Chondrocyte (in vitro differentiated cells): ENCODE measurements around the gene SEPTIN12. TPM values are rescaled to one million over a fixed set of nuclear protein-coding genes. Genes with fewer than 3 reads are reported as not detected.

ENCODE experiments used
- DNase-seq: peaks from one replicate; pipeline ENCODE4 v3.0.0; 2021; ENCODE audit warnings: mixed read lengths, low spot score
- H3K27ac Mint-ChIP-seq: one replicate; pipeline ENCODE4 v1.8.0; 2021; ENCODE audit warnings: mild to moderate bottlenecking, moderate library complexity, mixed read lengths; ENCODE audit not compliant: unreplicated experiment
- H3K27me3 Mint-ChIP-seq: 2 replicates; pipeline ENCODE4 v1.8.0; 2021; ENCODE audit warnings: low read depth, mixed read lengths
- H3K36me3 Mint-ChIP-seq: 2 replicates; pipeline ENCODE4 v1.8.0; 2021; ENCODE audit warnings: low read depth, mixed read lengths
- H3K4me1 Mint-ChIP-seq: 2 replicates; pipeline ENCODE4 v1.8.0; 2021; ENCODE audit warnings: low read depth, mild to moderate bottlenecking, mixed read lengths
- H3K4me3 Mint-ChIP-seq: one replicate; pipeline ENCODE4 v1.8.0; 2021; ENCODE audit warnings: mild to moderate bottlenecking, moderate library complexity, mixed read lengths; ENCODE audit not compliant: unreplicated experiment
- H3K9me3 Mint-ChIP-seq: 2 replicates; pipeline ENCODE4 v1.8.0; 2021; ENCODE audit warnings: low read depth, mixed read lengths
- CTCF ChIP-seq: fragments of 200-600 bp; sonication (generic); IDR thresholded peaks from 2 replicates; pipeline ENCODE4 v1.5.0; 2021; ENCODE audit warnings: antibody characterized with exemption, mild to moderate bottlenecking, moderate library complexity
- total RNA-seq: library from RNA; stranded (reverse); gene quantifications from 3 replicates; pipeline ENCODE4 v1.2.1, GENCODE V29; 2021

SEPTIN12 gene
- total RNA-seq, 1 donor from 2014 or later = not detected

- TF ChIP-seq CTCF = no peak
- Mint-ChIP-seq H3K9me3 (no peaks in the 10 kb centered on the region), H3K27ac (no peak within 1 kb of the TSS), H3K4me1 (no peaks in the 10 kb centered on the region), H3K27me3 (no peaks in the 10 kb centered on the region), H3K4me3 (no peak within 1 kb of the TSS), H3K36me3 (peaks cover 6% of the 10 kb centered on the region)
- DNase-seq = no peak
Observed at GRCh38 chr16:4795181-4795827, 7.2 kb upstream of the SEPTIN12 start, which contains the start of gene SMIM22. Gene SMIM22 (plus strand): TSS chr16:4795369. CDS start chr16:4795735, 366 bp downstream.

- H3K36me3 Mint-ChIP-seq = peaks cover 4% of the 10 kb centered on the region
- H3K4me1 Mint-ChIP-seq = no peaks in the 10 kb centered on the region
- no peaks in the 10 kb centered on the region for H3K9me3 Mint-ChIP-seq
- TF ChIP-seq CTCF = no peak
- no peak for DNase-seq
- no peaks in the 10 kb centered on the region for H3K27me3 Mint-ChIP-seq
- H3K4me3 Mint-ChIP-seq = no peak overlapping the region
- no peak overlapping the region for H3K27ac Mint-ChIP-seq
Observed at GRCh38 chr16:4792951-4793513, 4.9 kb upstream of the SEPTIN12 start.

GRCh38 chr16:4790871-4791270 lies 2.7 kb upstream of the SEPTIN12 start:
- Mint-ChIP-seq H3K4me1 (no peaks in the 10 kb centered on the region), H3K36me3 (no peaks in the 10 kb centered on the region), H3K4me3 (no peak overlapping the region), H3K9me3 (no peaks in the 10 kb centered on the region), H3K27me3 (no peaks in the 10 kb centered on the region), H3K27ac (no peak overlapping the region)
- DNase-seq = no peak
- no peak for TF ChIP-seq CTCF

- Mint-ChIP-seq H3K4me3 (no peak overlapping the region), H3K36me3 (no peaks in the 10 kb centered on the region), H3K4me1 (no peaks in the 10 kb centered on the region), H3K27me3 (no peaks in the 10 kb centered on the region), H3K27ac (no peak overlapping the region), H3K9me3 (no peaks in the 10 kb centered on the region)
- TF ChIP-seq CTCF = no peak
- DNase-seq = no peak
Observed at GRCh38 chr16:4790261-4790660, 2.1 kb upstream of the SEPTIN12 start.

GRCh38 chr16:4788910-4789309 lies 765 bp upstream of the SEPTIN12 start:
- no peak for DNase-seq
- no peaks in the 10 kb centered on the region for H3K36me3 Mint-ChIP-seq
- H3K4me3 Mint-ChIP-seq = no peak overlapping the region
- no peaks in the 10 kb centered on the region for H3K9me3 Mint-ChIP-seq
- H3K4me1 Mint-ChIP-seq = no peaks in the 10 kb centered on the region
- H3K27ac Mint-ChIP-seq = no peak overlapping the region
- no peaks in the 10 kb centered on the region for H3K27me3 Mint-ChIP-seq
- TF ChIP-seq CTCF = no peak
